B cell (primary cell): ENCODE data around the gene MYO16. TPM values are rescaled to one million over a fixed set of nuclear protein-coding genes. Genes with fewer than 3 reads are reported as not detected.

ENCODE experiments used
- ATAC-seq: fragments of 200-7000 bp; cut with Tn5 transposase; one replicate; pipeline ENCODE4 v1.10.0; 2021; ENCODE audit warnings: low read depth, mild to moderate bottlenecking, moderate number of reproducible peaks, moderate library complexity
- CTCF ChIA-PET: fragments of 350-600 bp; sonication (Branson Sonifier 250); formaldehyde crosslinking; loops from one replicate; lab custom pipeline; 2021; ENCODE audit warnings: antibody characterized with exemption, inconsistent platforms; lab: Charles Lee
- POLR2A ChIA-PET: fragments of 350-600 bp; sonication (Branson Sonifier 250); formaldehyde crosslinking; loops from one replicate; lab custom pipeline; 2021; ENCODE audit warnings: antibody characterized with exemption; lab: Charles Lee
- DNase-seq: peaks from one replicate; pipeline ENCODE4 v3.0.0; 2013
- H2AFZ ChIP-seq: 2 replicates; pipeline ENCODE4 v1.6.1; 2012; ENCODE audit warnings: mild to moderate bottlenecking, low read depth, low read length; ENCODE audit not compliant: insufficient read depth, poor library complexity, severe bottlenecking
- H3K27ac ChIP-seq, 2 donors: 1 replicate in 1 of 2; 2 replicates in 1 of 2; pipeline ENCODE4 v1.5.1; 2012 to 2013; ENCODE audit warnings: low read length in 2 of 2, mild to moderate bottlenecking in 2 of 2, moderate library complexity in 1 of 2
- H3K27me3 ChIP-seq, 4 experiments: fragments of 200-600 bp in 1 of 4; sonication (generic) in 1 of 4; replicated peaks in 1 of 4; 1 replicate in 2 of 4; 2 replicates in 2 of 4; pipeline versions ENCODE4 v1.6.1 to v1.7.0; 2013 to 2016; ENCODE audit warnings: low read length in 3 of 4, mild to moderate bottlenecking in 2 of 4, mixed read lengths in 1 of 4, moderate library complexity in 1 of 4; ENCODE audit not compliant: insufficient read depth in 4 of 4, control insufficient read depth in 3 of 4; ENCODE audit errors: control extremely low read depth in 1 of 4
- H3K36me3 ChIP-seq, 2 experiments: replicated peaks in 1 of 2; 1 replicate in 1 of 2; 2 replicates in 1 of 2; pipeline versions ENCODE4 v1.6.1 to v1.7.1; 2013; ENCODE audit warnings: low read length in 1 of 2; ENCODE audit not compliant: insufficient read depth in 2 of 2, control insufficient read depth in 1 of 2; ENCODE audit errors: control extremely low read depth in 1 of 2, extremely low read depth in 1 of 2
- H3K4me1 ChIP-seq, 2 donors: fragments of 200-600 bp in 1 of 2; sonication (generic) in 1 of 2; 1 replicate in 1 of 2; 2 replicates in 1 of 2; pipeline versions ENCODE4 v1.5.1 to v1.6.1; 2013 to 2017; ENCODE audit warnings: low read length in 2 of 2; ENCODE audit not compliant: control insufficient read depth in 2 of 2, insufficient read depth in 2 of 2
- H3K4me2 ChIP-seq: replicated peaks from 2 replicates; pipeline ENCODE3; 2012; ENCODE audit warnings: mild to moderate bottlenecking, low read depth, low read length; ENCODE audit not compliant: poor library complexity, severe bottlenecking
- H3K4me3 ChIP-seq, 5 experiments: fragments of 200-600 bp in 1 of 5; sonication (generic) in 1 of 5; 1 replicate in 3 of 5; 2 replicates in 2 of 5; pipeline versions ENCODE4 v1.5.1 to v1.7.0; 2011 to 2016; ENCODE audit warnings: low read length in 4 of 5, mild to moderate bottlenecking in 4 of 5, low read depth in 2 of 5, control low read depth in 1 of 5, moderate library complexity in 1 of 5; ENCODE audit not compliant: insufficient read depth in 1 of 5; ENCODE audit errors: control extremely low read depth in 1 of 5, extremely low read depth in 1 of 5
- H3K79me2 ChIP-seq: fragments of 200-600 bp; sonication (generic); one replicate; pipeline ENCODE4 v1.6.0; 2016; ENCODE audit warnings: low read length; ENCODE audit not compliant: control insufficient read depth, insufficient read depth
- H3K9ac ChIP-seq: fragments of 200-600 bp; sonication (generic); 2 replicates; pipeline ENCODE4 v1.6.1; 2017; ENCODE audit warnings: mild to moderate bottlenecking, low read length, moderate library complexity
- H3K9me3 ChIP-seq, 3 donors: one replicate each; pipeline versions ENCODE4 v1.6.1 to v1.7.1; 2013; ENCODE audit warnings: low read length in 2 of 3; ENCODE audit not compliant: control insufficient read depth in 2 of 3, insufficient read depth in 1 of 3; ENCODE audit errors: control extremely low read depth in 1 of 3
- H4K20me1 ChIP-seq: 2 replicates; pipeline ENCODE4 v1.6.0; 2012; ENCODE audit warnings: mild to moderate bottlenecking, low read length; ENCODE audit not compliant: insufficient read depth, control insufficient read depth, poor library complexity, severe bottlenecking
- H3K27ac Mint-ChIP-seq: one replicate; pipeline ENCODE4 v1.8.0; 2021; ENCODE audit warnings: mixed read lengths
- H3K27me3 Mint-ChIP-seq: one replicate; pipeline ENCODE4 v1.8.0; 2021; ENCODE audit warnings: mixed read lengths
- H3K4me1 Mint-ChIP-seq: one replicate; pipeline ENCODE4 v1.8.0; 2021; ENCODE audit warnings: mixed read lengths
- H3K4me3 Mint-ChIP-seq: one replicate; pipeline ENCODE4 v1.8.0; 2021; ENCODE audit warnings: mixed read lengths
- H3K9me3 Mint-ChIP-seq: one replicate; pipeline ENCODE4 v1.8.0; 2022; ENCODE audit warnings: mixed read lengths; ENCODE audit not compliant: insufficient read depth
- EZH2 ChIP-seq: IDR thresholded peaks from 2 replicates; pipeline ENCODE4 v1.6.1; 2012; ENCODE audit warnings: borderline replicate concordance, low read depth, mild to moderate bottlenecking, moderate library complexity, low read length; ENCODE audit not compliant: insufficient read depth, poor library complexity, severe bottlenecking
- WGBS: methylation state at CpG from one replicate; pipeline ENCODE4 v1.1.5; 2013; ENCODE audit warnings: missing lambda C conversion rate; ENCODE audit not compliant: insufficient coverage; 5-methylcytosine and 5-hydroxymethylcytosine counted together
- intact Hi-C: fragments of 100-400 bp; cut with micrococcal nuclease; formaldehyde crosslinking; loops from one replicate; pipeline ENCODE4 v1.10.0; 2022
- polyA plus RNA-seq: library from polyadenylated mRNA; depleted of rRNA; stranded (reverse); fragments of >200 nt; gene quantifications from 2 replicates; pipeline ENCODE4 v1.2.3, GENCODE V29; 2012
- total RNA-seq, 2 donors: library from RNA; stranded (reverse); fragments of 120-200 nt in 1 of 2; gene quantifications; 1 replicate in 1 of 2; 2 replicates in 1 of 2; pipeline versions ENCODE4 v1.2.3 to v1.2.4, GENCODE V29; 2013 to 2022
- TF ChIP-seq, protein P1 (sequence below): fragments of 200-600 bp; IDR thresholded peaks from one replicate; pipeline ENCODE4 v1.8.0; 2022; ENCODE audit warnings: antibody characterized with exemption, mild to moderate bottlenecking

The MYO16 gene
- total and polyA plus RNA-seq, 2 donors (not counting 1 experiment from before 2014, with no cell fraction given): not detected

DNA sequence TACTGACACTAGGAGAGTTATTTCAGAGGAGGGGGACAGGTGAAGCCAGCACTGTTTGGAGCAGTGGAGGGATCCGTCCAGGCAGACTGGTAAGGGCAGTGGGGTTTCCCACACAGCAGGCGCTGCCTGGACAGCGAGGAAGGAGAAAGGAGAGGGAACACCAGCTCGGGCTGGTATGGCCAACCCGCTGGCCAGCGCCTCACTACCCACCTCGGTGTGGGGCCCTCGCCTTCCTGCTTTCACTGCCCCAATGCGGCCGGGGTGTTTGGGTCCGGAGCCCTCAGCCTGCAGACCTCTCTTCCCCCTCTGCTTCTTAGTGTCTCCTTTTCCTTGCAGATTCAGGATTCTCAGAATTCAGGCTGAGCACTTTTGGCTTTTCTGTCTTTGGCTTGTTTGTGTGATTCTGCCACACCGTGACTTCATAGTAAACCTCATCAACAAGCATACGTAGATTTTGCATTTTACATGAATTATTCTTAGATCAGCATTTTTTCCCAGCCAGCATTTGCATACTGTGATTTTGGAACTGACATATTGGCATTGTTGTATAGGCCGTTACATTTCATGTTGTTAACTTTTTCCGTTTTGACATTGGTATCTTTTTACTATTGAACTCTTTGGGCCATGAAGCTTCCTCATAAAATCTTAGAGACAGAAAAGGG lies 294.1 kb downstream of the MYO16 start:
- H3K9me3 ChIP-seq: no peaks in the 10 kb centered on the region
- no peaks in the 10 kb centered on the region for H4K20me1 ChIP-seq
- H3K9ac ChIP-seq: no peak overlapping the region
- TF ChIP-seq, protein P1, sequence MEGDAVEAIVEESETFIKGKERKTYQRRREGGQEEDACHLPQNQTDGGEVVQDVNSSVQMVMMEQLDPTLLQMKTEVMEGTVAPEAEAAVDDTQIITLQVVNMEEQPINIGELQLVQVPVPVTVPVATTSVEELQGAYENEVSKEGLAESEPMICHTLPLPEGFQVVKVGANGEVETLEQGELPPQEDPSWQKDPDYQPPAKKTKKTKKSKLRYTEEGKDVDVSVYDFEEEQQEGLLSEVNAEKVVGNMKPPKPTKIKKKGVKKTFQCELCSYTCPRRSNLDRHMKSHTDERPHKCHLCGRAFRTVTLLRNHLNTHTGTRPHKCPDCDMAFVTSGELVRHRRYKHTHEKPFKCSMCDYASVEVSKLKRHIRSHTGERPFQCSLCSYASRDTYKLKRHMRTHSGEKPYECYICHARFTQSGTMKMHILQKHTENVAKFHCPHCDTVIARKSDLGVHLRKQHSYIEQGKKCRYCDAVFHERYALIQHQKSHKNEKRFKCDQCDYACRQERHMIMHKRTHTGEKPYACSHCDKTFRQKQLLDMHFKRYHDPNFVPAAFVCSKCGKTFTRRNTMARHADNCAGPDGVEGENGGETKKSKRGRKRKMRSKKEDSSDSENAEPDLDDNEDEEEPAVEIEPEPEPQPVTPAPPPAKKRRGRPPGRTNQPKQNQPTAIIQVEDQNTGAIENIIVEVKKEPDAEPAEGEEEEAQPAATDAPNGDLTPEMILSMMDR: no peak
- TF ChIP-seq EZH2: no peak
- intact Hi-C loops: no loop called here
- no peak overlapping the region for H3K4me2 ChIP-seq
- CTCF ChIA-PET: no interaction called here
- DNase-seq (no peak), ATAC-seq (no peak)
- 90% methylated on average over 11 of the region's 15 CpGs for WGBS
- no peaks in the 10 kb centered on the region for H3K4me1 ChIP-seq
- no peak overlapping the region for H3K4me3 Mint-ChIP-seq
- no peaks in the 10 kb centered on the region for H3K36me3 ChIP-seq
- H3K4me1 Mint-ChIP-seq: no peaks in the 10 kb centered on the region
- no peaks in the 10 kb centered on the region for H3K9me3 Mint-ChIP-seq
- H3K27me3 Mint-ChIP-seq: no peaks in the 10 kb centered on the region
- H3K27ac Mint-ChIP-seq: no peak overlapping the region
- no peaks in the 10 kb centered on the region for H3K27me3 ChIP-seq
- no peak overlapping the region for H2AFZ ChIP-seq
- POLR2A ChIA-PET: no interaction called here
- no peaks in the 10 kb centered on the region for H3K79me2 ChIP-seq
- no peak overlapping the region for H3K27ac ChIP-seq
- H3K4me3 ChIP-seq: no peak overlapping the region

DNA sequence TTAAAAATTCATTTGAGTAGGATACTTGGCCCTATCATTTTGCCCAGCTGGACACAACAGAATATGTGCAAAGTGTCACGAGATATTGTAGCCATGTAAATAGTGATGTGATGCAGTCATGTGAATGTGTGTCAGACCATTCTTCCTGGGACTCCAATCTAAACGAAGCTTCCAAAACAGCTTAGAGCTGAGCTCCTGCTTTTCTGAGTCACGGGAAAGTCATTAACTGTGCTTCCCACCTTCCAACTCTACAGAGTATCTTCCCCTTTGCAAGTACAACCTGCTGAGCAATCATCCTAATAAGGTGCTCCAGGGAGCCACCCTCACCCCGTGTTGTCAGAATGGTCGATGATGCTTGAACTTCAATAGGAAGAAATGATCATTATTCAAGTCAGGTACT lies 294.7 kb downstream of the MYO16 start:
- Mint-ChIP-seq H3K27ac (no peak overlapping the region), H3K4me3 (no peak overlapping the region), H3K27me3 (no peaks in the 10 kb centered on the region), H3K9me3 (no peaks in the 10 kb centered on the region), H3K4me1 (no peaks in the 10 kb centered on the region)
- DNase-seq (no peak), ATAC-seq (no peak)
- Histone ChIP-seq H3K36me3 (no peaks in the 10 kb centered on the region), H3K9ac (no peak overlapping the region), H3K4me1 (no peaks in the 10 kb centered on the region), H3K4me2 (no peak overlapping the region), H3K27ac (no peak overlapping the region), H3K4me3 (no peak overlapping the region), H3K79me2 (no peaks in the 10 kb centered on the region), H2AFZ (no peak overlapping the region), H4K20me1 (no peaks in the 10 kb centered on the region), H3K9me3 (no peaks in the 10 kb centered on the region), H3K27me3 (no peaks in the 10 kb centered on the region)
- CTCF ChIA-PET: no interaction called here
- POLR2A ChIA-PET: no interaction called here
- WGBS: 79% methylated on average over 3 of the region's 5 CpGs
- intact Hi-C loops: no loop called here
- TF ChIP-seq EZH2: no peak
- TF ChIP-seq, protein P1: no peak
